Duodenal mucosa (tissue), 2 donors: ENCODE results near the gene RASSF5.
"Not testable (repeated sequence)": the region's sequence is repeated elsewhere in the genome, so short reads cannot be mapped to it uniquely, and the experiment has no call there.

Source experiments
- H3K27ac ChIP-seq: one replicate; pipeline ENCODE4 v1.7.0; 2013; ENCODE audit warnings: low read depth, low read length
- H3K27me3 ChIP-seq, 2 donors: one replicate each; pipeline ENCODE4 v1.7.0; 2013; ENCODE audit warnings: low read length in 2 of 2, control low read depth in 1 of 2; ENCODE audit not compliant: insufficient read depth in 2 of 2, control insufficient read depth in 1 of 2
- H3K36me3 ChIP-seq, 2 donors: one replicate each; pipeline ENCODE4 v1.7.0; 2013; ENCODE audit warnings: low read length in 2 of 2, control low read depth in 1 of 2; ENCODE audit not compliant: insufficient read depth in 2 of 2, control insufficient read depth in 1 of 2
- H3K4me1 ChIP-seq, 2 donors: one replicate each; pipeline ENCODE4 v1.7.0; 2013; ENCODE audit warnings: low read length in 2 of 2, control low read depth in 1 of 2; ENCODE audit not compliant: insufficient read depth in 2 of 2, control insufficient read depth in 1 of 2
- H3K4me3 ChIP-seq, 2 donors: one replicate each; pipeline ENCODE4 v1.7.0; 2013; ENCODE audit warnings: low read length in 2 of 2, low read depth in 1 of 2
- H3K9ac ChIP-seq, 2 donors: one replicate each; pipeline ENCODE4 v1.7.0; 2013; ENCODE audit warnings: low read length in 2 of 2, low read depth in 1 of 2
- H3K9me3 ChIP-seq, 2 donors: one replicate each; pipeline ENCODE4 v1.7.0; 2013; ENCODE audit warnings: low read length in 2 of 2, control low read depth in 1 of 2; ENCODE audit not compliant: control insufficient read depth in 1 of 2

The RASSF5 gene

DNA sequence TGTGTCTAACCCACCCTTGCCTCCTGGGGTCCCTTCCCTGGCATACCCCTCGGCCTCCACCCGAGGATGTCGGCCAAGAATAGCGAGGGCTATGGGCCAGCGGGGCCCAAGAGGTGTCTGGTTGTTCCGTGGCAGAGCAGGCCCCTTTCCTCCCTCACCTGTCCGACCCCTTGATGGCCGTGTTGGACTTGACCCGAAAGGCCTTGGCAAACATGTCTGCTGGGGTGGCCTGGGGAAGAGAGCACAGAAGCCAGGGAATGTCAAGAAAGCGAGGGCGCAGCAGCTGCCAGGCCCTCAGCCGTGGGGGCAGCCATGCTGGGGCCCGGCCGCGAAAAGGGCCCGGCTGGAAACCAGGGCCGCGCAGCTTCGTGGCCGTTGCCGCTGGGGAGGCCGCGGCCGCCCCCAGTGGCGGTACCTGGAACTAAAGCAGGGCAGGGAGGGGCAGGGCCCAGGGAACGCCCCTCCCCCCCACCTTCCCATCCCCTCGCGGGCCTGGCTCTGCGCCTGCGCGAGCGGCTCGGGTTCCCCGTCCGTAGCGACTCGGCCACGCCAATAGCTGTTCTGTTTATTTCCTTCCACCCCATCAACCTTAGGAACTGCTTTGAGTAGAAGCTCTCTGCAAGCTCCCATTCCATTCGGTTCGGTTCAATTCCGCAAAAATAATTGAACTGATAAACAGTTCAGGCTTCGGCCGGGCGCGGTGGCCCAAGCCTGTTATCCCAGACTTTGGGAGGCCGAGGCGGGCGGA, 105.0 kb downstream of the RASSF5 start, which contains the start of gene EIF2D:
Gene EIF2D (minus strand): TSS at position 337 of the 748 bp plus-strand sequence. CDS start 123 bp downstream, at position 214.
- Histone ChIP-seq H3K27me3 (no peaks in the 10 kb centered on the region), H3K27ac (peak within 1 kb of the TSS; percentile 87), H3K9ac (peak within 1 kb of the TSS; percentile 86 to 94), H3K9me3 (no peaks in the 10 kb centered on the region), H3K4me1 (peaks cover 6 to 8% of the 10 kb centered on the region in 2 donors), H3K36me3 (peaks cover 0 to 14% of the 10 kb centered on the region in 2 donors), H3K4me3 (peak within 1 kb of the TSS; percentile 92 to 100)

DNA sequence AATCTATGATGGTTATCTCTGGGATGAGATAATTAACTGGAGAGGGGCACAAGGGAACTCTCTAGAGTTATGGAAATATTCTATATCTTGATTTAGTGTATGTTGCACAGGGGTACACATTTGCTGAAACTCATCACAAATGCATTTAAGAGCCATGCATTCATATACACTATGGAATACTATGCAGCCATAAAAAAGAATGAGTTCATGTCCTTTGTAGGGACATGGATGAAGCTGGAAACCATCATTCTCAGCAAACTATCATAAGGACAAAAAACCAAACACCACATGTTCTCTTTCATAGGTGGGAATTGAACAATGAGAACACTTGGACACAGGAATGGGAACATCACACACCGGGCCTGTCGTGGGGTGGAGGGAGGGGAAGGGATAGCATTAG, 119.1 kb downstream of the RASSF5 start:
- H3K9me3 ChIP-seq, H3K27me3 ChIP-seq, H3K4me3 ChIP-seq, H3K27ac ChIP-seq, H3K4me1 ChIP-seq, H3K9ac ChIP-seq, H3K36me3 ChIP-seq: not testable (repeated sequence)

DNA sequence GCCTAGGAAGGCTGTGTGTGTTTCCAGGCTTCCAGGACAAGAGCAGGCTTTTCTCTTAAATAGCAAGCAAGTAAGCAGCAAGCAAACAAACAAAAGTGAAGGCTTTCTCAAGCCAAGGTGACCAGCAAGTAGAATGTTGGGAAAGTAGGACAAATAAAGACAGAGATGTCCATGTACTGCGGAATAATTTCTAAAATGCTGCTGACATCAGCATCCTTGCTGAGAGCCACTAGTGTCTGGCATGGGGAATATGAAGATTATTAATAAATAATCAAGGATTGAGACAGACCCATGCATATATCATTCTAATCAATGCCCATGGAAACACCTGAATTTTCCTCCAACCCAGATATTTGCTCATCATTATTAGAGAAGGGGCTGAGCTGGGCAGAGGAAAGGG, 121.6 kb downstream of the RASSF5 start:
- H3K36me3 ChIP-seq: no peaks in the 10 kb centered on the region
- no peak overlapping the region for H3K27ac ChIP-seq

DNA sequence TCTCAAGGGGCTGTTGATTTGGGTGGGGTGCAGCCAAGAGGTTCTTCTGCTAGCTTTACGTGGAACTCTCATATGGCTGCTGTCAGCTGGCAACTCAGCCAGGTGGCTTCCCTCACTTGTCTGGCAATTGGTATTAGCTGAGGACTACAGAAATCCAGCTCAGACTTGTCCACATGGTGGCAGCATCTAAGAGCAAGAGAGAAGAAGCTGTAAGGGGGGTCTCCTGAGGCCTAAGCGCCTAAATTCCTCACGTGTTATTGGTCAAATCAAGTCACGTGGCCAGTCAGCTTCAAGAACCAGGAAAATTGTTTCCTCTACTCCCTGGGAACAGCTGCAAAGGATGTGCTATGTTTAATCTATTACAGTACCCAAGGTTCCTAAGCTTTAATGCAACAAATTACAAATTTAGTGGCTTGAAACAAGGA, 123.8 kb downstream of the RASSF5 start:
- H3K4me1 ChIP-seq: peaks cover 9% of the 10 kb centered on the region in 2 donors
- H3K27ac ChIP-seq: no peak overlapping the region
- no peaks in the 10 kb centered on the region for H3K9me3 ChIP-seq
- H3K9ac ChIP-seq: no peak overlapping the region
- no peak overlapping the region for H3K4me3 ChIP-seq
- no peaks in the 10 kb centered on the region for H3K27me3 ChIP-seq
- no peaks in the 10 kb centered on the region for H3K36me3 ChIP-seq

More for the DNA sequence above, 121.6 kb downstream of the RASSF5 start:
- Histone ChIP-seq H3K9me3 (no peaks in the 10 kb centered on the region), H3K4me1 (no peaks in the 10 kb centered on the region), H3K4me3 (no peak overlapping the region), H3K9ac (no peak overlapping the region), H3K27me3 (no peaks in the 10 kb centered on the region)

DNA sequence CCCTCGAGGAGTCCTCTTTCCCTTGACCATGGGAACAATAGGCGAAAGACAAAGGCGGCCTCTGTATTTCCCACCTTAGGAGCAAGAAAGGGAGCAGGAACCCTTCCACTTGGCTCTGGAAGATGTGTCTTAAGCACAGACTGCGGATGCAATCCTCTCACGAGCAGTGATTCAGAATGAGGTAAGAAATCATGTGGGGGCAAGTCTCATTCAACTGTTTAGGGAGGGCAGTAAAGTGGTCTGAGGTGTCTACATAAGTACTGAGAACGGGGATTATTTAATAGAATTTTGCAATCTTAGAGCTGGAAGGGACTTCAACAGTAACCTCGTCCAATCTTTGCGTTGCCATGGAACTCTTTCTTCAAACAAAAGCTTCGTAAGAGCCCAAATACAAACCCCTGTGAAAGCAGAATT, 126.4 kb downstream of the RASSF5 start:
- no peaks in the 10 kb centered on the region for H3K36me3 ChIP-seq
- H3K27me3 ChIP-seq: no peaks in the 10 kb centered on the region
- no peaks in the 10 kb centered on the region for H3K9me3 ChIP-seq
- H3K4me3 ChIP-seq: no peak overlapping the region
- H3K9ac ChIP-seq: no peak overlapping the region
- no peak overlapping the region for H3K27ac ChIP-seq
- H3K4me1 ChIP-seq: peaks cover 12 to 13% of the 10 kb centered on the region in 2 donors

DNA sequence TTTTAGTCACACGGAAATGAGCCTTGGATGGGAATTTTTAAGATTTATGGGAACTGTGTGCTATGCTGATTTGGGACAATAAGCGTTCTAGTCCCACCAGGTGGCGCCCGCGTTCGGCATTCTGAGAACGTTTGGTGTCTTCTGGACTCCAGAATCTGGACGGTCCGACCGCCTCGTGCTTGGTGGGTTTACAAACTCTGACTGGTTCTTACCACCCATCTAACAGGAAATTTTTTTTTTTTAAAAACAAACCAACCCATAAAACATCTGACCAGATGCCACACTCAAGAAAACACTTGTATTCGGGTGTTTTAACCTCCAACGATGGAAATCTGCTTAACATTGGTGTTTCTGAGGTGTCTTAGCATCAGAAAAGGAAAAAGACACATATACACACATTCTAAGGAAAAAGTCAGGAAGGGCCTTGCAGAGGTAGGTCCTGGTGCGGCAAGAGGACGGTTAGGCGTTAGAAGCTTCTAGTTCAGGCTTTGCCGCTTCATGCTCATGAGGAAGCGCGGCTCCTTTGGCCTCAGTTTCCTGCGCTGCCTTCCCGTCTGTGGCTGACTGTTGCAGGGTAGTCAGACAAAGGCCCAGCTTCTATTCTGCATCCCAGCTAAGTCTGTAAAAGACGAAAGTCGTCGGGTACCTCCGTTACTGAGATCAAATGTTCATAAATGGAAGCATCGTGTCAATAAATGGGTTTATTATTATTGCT, 127.2 kb downstream of the RASSF5 start:
- no peaks in the 10 kb centered on the region for H3K36me3 ChIP-seq
- H3K9me3 ChIP-seq: no peaks in the 10 kb centered on the region
- peak overlapping the region; percentile 50 to 75 for H3K4me3 ChIP-seq
- peaks cover 12 to 13% of the 10 kb centered on the region in 2 donors for H3K4me1 ChIP-seq
- H3K27me3 ChIP-seq: no peaks in the 10 kb centered on the region
- H3K9ac ChIP-seq: peak overlapping the region; percentile 52 to 76
- H3K27ac ChIP-seq: peak overlapping the region; percentile 77

DNA sequence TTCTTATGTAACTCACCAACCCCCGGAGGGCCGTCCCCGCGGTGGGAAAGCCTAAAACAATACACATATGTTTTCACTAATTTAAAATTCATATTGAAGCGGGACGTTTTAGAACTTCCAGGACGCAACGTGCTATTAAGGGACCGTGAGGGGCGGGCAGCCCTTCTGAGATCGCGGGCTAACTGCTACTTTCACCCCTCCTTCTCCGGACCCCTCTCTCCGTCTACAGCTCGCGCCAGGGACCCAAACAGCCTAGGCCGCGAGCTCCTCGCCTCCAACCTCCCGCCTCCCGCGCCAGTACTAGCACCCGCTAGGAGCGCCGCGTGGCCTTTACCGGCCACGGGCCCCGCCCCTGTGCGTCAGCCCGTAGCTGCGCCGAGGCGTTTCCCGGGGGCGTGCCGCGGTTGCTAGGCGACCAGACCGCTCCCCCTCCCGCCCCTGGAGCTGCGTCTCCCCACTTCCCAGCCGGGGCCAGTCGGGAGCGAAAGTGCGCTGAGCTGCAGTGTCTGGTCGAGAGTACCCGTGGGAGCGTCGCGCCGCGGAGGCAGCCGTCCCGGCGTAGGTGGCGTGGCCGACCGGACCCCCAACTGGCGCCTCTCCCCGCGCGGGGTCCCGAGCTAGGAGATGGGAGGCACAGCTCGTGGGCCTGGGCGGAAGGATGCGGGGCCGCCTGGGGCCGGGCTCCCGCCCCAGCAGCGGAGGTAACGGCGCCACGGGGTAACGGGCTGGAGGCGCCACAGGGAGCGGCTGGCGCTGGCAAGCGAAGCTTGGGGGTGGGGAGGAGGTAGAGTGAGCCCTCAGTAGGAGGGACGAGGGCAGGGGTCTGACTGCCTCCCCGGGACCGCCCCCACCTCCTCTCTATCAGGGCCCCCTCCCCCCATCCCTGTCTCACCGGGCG, 128.0 kb downstream of the RASSF5 start, which contains the start of gene DYRK3:
Gene DYRK3 (plus strand): TSS at position 457 of the 898 bp plus-strand sequence. CDS start 168 bp downstream, at position 625.
- no peaks in the 10 kb centered on the region for H3K36me3 ChIP-seq
- H3K9ac ChIP-seq: peak within 1 kb of the TSS; percentile 52 to 76
- peak within 1 kb of the TSS; percentile 75 to 81 for H3K4me3 ChIP-seq
- peak within 1 kb of the TSS; percentile 77 for H3K27ac ChIP-seq
- H3K4me1 ChIP-seq: peaks cover 12 to 13% of the 10 kb centered on the region in 2 donors
- no peaks in the 10 kb centered on the region for H3K27me3 ChIP-seq
- H3K9me3 ChIP-seq: no peaks in the 10 kb centered on the region

DNA sequence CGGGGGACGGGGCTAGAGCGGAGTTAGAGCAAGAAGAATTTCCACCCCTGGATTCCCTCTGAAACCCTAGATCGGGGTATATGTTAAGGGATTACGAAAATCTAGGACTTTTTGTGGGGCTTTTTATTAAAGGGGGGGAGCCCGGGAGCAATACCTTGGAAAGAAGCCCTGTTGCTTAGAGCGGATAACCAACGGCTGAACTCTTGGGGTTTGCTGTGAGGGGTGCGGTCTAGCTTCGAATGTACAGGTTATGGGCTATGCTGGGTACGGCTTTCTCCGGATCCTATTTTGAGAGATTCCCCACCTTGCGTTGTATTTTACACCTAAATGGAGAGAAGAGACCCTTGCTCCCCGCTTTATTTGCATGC, 128.6 kb downstream of the RASSF5 start:
- Histone ChIP-seq H3K27ac (peak overlapping the region; percentile 77), H3K9me3 (no peaks in the 10 kb centered on the region), H3K9ac (peak overlapping the region; percentile 25 to 26), H3K4me1 (peaks cover 12 to 13% of the 10 kb centered on the region in 2 donors), H3K27me3 (no peaks in the 10 kb centered on the region), H3K4me3 (peak overlapping the region; percentile 75 to 81), H3K36me3 (no peaks in the 10 kb centered on the region)

DNA sequence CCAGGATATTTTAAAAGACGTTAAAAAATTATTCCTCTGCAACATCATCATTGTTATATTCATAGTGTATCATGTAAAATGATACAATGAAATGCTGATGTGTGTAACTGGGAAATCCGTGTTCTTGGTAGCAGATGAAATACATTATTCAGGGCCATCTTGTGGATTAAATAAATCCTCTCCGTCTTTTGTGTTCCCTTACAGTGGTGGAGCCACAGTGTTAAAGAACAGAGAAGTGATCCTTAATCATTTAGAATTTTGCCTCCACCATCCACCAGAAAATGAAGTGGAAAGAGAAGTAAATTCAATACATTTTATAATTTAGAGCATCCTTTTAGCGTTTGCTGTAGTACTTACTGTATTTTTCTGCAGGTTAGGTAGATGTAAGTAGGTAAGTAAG, 129.3 kb downstream of the RASSF5 start:
- no peak overlapping the region for H3K27ac ChIP-seq
- H3K4me1 ChIP-seq: peaks cover 12 to 13% of the 10 kb centered on the region in 2 donors
- no peaks in the 10 kb centered on the region for H3K27me3 ChIP-seq
- no peak overlapping the region for H3K9ac ChIP-seq
- no peaks in the 10 kb centered on the region for H3K36me3 ChIP-seq
- H3K9me3 ChIP-seq: no peaks in the 10 kb centered on the region
- H3K4me3 ChIP-seq: no peak overlapping the region
